Measurements from ENCODE around the gene CCDC127.

DNA sequence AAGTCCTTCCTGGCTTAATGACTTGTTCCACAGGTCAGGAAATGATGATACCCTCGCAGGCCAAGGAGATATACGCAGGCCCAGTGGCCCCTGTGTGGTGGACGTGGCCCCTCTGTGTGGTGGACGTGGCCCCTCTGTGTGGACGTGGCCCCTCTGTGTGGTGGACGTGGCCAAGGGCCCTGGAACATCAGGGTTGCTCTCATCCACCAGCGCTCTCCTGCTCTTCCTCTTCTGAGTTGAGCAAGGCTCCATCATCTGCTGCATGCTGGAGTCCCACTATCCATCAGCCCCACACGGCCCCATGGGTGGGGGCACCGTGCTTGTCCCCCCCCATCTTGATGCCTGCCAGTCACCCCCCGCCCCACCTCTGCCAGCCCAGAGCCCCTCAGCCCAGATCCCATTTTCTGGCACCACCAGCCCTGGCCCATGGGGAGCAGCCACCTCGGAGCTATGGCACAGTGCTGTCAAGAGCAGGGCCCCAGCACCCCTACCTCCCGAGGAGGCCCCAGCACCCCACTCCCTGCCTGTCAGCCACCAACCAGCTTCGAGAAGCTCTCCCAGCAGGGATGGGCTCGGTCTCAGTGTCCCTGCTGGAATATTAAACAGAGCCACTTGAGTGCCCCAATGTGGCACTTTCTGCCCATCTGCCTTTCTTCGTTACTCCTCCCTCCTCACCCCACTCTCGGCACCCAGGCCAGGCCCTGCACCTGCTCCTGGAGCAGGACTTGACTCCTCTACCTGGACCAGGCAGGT lies 18.6 kb downstream of the CCDC127 start:
- no peak for TF ChIP-seq POLR2A (IDR thresholded peaks at IDR 0.05)
- TF ChIP-seq, protein P1, sequence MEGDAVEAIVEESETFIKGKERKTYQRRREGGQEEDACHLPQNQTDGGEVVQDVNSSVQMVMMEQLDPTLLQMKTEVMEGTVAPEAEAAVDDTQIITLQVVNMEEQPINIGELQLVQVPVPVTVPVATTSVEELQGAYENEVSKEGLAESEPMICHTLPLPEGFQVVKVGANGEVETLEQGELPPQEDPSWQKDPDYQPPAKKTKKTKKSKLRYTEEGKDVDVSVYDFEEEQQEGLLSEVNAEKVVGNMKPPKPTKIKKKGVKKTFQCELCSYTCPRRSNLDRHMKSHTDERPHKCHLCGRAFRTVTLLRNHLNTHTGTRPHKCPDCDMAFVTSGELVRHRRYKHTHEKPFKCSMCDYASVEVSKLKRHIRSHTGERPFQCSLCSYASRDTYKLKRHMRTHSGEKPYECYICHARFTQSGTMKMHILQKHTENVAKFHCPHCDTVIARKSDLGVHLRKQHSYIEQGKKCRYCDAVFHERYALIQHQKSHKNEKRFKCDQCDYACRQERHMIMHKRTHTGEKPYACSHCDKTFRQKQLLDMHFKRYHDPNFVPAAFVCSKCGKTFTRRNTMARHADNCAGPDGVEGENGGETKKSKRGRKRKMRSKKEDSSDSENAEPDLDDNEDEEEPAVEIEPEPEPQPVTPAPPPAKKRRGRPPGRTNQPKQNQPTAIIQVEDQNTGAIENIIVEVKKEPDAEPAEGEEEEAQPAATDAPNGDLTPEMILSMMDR (IDR thresholded peaks at IDR 0.05): no peak
